Skin epidermis (tissue), 12 donors: ENCODE measurements around the gene PRR18.
"Not testable (repeated sequence)": the region's sequence is repeated elsewhere in the genome, so short reads cannot be mapped to it uniquely, and the experiment has no call there.

Experiments
- H3K27ac ChIP-seq, 21 experiments: fragments of 200-600 bp; sonication (generic) in 11 of 21; one replicate each; pipeline ENCODE4 v1.5.0; 2020; ENCODE audit warnings: mild to moderate bottlenecking in 3 of 21, inconsistent platforms in 2 of 21, moderate library complexity in 2 of 21
- H3K4me3 ChIP-seq, 7 experiments: fragments of 200-600 bp; sonication (generic) in 2 of 7; one replicate each; pipeline ENCODE4 v1.5.0; 2020; ENCODE audit warnings: inconsistent platforms in 2 of 7, mild to moderate bottlenecking in 2 of 7, moderate library complexity in 1 of 7

The PRR18 gene, protein sequence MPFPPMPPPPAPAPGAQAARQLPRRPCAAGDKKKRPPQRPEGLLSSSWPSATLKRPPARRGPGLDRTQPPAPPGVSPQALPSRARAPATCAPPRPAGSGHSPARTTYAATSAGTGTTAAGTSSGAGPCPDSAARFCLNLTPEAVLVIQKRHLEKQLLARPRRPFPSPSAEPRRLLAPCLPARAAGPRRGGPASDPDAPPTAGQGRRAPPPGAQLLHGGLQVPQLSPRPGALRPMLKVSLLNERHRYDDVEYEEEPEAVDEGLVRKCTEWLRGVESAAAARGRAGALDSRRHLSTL

DNA sequence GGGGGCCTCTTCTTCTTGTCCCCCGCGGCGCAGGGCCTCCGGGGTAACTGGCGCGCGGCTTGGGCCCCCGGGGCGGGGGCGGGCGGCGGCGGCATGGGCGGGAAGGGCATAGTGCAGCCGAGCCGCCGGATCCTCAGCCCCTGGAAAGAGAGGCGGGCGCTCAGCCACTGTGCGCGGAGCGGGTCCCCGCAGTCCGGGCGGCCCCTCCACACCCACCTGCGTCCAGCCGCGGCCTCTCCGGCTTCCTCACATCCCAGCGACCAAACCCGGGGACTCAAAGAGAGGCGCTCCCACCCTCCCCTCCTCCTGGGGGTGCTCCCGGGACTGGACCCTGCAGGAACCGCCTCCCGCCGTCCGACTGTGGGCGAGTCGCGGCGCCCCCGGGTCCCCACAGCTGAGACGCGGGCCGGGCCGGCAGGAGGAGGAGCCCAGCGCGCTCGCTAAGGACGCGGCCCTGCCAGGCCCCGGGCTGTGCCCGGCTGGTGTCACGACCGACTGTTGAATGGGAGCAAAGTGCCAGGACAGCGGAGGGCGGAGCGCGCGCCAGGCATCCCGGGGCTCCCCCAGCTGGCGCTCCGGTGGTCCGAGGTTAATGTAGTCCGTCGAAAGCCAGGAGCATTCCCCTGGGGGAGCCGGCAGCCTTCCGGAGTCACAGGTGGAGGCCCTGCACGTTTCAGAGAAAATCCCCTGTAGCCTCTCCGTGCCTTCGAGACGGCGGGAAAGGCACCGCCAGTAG lies at the start of gene PRR18:
Gene PRR18 (minus strand): TSS at position 360 of the 736 bp plus-strand sequence. CDS start 250 bp downstream, at position 110.
- Histone ChIP-seq H3K27ac (no peak within 1 kb of the TSS), H3K4me3 (peak within 1 kb of the TSS in 6 of 7 experiments; percentile 1 to 43 (median 26))

DNA sequence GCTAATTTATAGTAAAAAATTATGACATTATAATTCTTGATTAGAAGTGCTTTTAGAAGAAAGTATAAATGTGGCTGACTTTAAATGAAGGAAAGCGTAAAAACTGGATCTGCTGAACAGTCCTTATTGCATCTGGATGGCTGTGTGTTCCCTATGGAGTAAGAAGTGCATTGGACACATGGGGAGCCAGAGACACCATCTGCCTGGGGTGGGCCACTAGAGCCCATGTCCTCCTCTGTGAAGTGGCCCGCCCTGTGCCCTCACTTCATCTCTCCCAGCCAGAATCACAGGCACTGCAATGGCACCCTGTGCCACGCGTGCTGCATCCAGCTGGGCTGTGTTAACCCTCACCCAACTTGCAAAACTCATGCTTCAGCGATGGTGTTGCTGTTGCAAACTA lies 47.4 kb upstream of the PRR18 start:
- Histone ChIP-seq H3K27ac (no peak overlapping the region), H3K4me3 (no peak overlapping the region)

DNA sequence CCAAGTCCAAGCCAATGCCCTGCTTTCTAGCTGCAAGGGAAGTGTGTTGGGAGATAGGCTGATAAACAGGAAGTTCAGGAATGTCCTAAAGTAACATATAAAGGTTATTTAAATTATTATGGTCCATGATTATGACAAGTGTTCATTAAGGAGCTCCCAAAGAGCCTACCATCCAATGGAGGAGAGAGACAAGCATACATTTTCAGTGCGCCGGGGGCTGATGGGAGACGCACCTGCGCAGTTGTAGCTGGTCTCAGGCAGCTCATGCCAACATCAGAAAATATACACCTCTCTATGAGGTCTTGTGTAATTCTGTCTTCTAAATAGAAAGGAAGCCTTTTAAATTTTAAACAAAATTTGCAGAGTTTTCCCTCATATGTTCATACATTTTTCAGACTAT lies 46.8 kb upstream of the PRR18 start:
- Histone ChIP-seq H3K27ac (no peak overlapping the region), H3K4me3 (no peak overlapping the region)

DNA sequence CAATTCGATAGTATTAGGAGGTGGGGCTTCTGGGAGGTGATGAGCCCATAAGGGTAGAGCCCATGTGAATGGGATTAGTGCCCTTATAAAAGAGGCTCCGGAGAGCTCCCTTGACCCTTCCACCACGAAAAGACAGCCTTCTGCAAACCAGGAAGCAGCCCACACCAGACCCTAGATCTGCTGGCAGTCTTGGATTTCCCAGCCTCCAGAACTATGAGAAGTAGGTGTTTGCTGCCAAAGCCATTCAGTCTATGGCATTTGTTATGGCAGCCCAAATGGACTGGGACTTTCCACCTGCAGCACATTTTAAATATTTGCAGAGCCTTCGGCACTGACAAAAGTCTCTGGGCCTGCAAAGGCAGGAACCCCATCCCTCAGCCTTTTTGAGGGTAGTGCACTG lies 46.0 kb upstream of the PRR18 start:
- H3K27ac ChIP-seq = no peak overlapping the region
- H3K4me3 ChIP-seq = no peak overlapping the region

DNA sequence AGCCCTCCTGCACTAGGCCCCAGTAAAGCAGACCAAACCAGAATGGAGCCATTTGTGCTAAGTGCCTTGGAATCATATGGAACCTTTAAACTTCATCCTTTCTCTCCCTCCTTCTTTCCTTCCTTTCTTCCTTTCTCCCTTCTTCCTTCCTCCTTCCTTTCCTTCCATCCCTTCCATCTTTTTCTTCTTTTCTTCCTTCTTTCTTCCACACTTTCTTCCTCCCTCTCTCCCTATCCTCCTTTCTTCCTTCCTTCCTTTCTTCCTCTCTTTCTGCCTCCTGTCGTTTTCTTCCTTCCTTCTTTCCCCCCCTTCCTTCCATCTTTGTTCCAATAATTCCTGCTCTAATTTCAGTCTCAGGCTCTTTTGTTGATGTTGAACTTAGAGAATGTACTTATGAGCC lies 45.3 kb upstream of the PRR18 start:
- Histone ChIP-seq H3K27ac (no peak overlapping the region), H3K4me3 (no peak overlapping the region)

DNA sequence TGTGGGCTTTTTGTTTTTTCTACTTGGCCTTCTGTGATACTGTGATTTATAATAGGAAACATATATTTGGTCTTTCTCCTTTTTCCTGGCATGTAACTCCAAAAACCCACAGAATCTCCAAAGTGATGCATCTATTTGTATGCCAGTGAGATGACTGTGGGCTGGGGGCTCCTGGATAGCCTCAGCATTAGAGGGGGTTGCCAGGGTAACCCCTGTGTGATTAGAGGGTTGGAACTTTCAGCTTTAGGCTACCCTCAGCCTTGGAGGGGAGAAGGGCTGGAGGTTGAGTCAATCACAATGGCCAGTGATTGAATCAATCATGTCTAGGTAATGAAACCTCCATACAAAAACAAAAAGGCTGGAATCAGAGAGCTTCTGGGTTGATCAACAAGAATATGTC lies 44.7 kb upstream of the PRR18 start:
- no peak overlapping the region for H3K4me3 ChIP-seq
- no peak overlapping the region for H3K27ac ChIP-seq

DNA sequence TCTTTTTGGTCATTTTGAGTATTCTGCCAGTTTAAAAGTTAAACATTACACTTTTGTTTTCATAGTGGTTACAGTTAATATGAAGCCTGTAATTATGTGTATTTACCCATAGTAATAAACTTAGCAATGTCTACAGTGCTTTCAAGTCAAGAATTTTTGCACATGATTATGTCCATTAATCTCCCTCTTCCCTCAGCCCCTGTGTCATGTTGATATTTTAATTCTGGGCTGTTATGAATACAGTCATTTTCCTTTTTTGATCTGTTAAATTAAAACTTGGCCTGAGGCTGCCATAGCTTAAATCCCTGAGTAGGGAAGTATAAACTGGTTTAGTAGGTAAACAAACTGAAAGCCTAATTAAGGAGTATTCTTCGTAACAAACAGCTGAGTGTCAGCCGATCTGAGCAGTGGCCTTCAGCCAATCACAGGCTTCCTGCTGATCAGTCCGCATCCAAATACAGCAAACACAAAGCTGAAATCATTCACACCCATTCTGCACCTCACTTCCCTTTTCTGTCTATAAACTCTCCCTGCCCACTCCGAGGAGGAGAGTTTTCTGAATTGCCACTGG lies 43.6 kb upstream of the PRR18 start:
- Histone ChIP-seq H3K27ac (no peak overlapping the region), H3K4me3 (no peak overlapping the region)

DNA sequence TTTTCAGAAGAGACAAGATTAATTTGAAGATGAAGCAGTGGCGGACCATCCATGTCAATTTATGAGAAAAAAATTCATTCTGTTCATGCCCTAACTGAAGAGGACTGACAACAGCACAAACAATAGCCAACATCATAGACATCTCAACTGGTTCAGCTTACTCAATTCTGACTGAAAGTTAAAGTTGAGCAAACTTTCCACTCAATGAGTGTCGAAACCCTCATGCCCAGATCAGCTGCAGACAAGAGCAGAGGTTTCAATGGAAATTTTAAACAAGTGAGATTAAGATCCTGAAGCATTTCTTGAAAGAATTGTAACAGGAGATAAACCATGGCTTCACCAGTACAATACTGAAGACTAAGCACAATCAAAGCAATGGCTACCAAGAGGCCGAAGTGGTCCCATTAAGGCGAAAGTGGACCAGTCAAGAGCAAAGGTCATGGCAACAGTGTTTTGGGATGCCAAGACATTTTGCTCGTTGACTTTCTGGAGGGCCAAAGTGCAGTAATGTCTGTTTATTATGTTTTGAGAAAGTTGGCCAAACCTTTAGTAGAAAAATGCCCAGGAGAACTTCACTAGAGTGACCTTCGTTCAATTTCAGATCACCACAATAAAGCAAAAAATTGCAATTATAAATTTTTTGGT lies 40.2 kb upstream of the PRR18 start:
- H3K27ac ChIP-seq = no peak overlapping the region
- H3K4me3 ChIP-seq = no peak overlapping the region

DNA sequence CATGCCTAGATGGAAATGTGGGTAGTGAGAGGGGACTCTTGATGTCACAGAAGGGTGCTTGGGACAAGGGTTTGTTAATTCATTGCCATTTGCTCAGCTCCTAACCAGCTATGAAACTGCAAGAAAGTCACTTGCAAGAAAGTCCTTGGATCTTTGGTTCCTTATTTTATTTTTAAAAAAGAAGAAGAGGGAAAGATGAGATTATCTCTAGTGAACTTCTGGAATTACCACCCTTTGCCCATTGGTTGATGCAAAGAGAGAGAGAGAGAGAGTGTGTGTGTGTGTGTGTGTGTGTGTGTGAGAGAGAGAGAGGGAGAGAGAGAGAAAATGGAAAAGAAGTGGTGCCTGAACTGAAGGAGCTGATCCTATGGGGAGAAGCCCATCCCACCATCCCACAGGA lies 38.8 kb upstream of the PRR18 start:
- Histone ChIP-seq H3K27ac (no peak overlapping the region), H3K4me3 (no peak overlapping the region)

DNA sequence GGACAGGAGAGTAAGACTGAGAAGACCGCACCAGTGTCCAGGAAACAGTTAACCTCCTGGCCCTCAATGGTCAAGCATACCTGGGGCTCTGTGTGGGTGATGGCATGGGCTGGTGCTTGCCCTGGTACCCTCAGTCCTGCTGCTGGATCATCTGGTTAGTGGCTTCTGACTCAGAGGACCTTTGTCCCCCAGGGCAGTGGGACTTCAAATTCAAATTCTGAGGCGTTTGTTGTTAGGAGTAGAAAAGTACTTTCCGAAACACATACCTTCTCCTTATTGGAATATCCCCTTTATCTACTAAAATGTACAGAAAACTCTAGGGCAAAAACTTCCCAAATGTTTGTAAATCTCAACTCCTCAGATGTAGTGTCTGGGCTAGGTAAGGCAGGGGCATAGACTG lies 38.3 kb upstream of the PRR18 start:
- Histone ChIP-seq H3K27ac (no peak overlapping the region), H3K4me3 (no peak overlapping the region)

DNA sequence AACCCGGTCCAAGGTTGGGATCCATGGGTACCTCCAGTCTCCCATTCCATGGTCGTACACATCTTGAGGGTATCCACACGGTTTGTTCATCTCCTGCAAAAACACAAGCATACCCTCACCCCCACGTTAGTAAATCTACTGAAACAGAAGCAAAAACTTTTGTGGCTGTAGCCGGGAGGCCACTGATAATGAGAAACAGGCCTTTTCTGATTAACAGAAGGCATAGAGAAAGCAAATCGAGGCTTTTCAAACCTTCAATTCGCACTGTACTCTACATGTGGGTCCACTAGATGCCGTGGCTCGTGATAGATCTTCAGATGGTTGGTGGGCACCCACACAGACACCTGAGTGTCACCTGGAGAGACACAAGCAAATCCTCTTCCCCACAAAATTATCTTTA lies 37.5 kb upstream of the PRR18 start:
- H3K4me3 ChIP-seq, H3K27ac ChIP-seq: not testable (repeated sequence)

DNA sequence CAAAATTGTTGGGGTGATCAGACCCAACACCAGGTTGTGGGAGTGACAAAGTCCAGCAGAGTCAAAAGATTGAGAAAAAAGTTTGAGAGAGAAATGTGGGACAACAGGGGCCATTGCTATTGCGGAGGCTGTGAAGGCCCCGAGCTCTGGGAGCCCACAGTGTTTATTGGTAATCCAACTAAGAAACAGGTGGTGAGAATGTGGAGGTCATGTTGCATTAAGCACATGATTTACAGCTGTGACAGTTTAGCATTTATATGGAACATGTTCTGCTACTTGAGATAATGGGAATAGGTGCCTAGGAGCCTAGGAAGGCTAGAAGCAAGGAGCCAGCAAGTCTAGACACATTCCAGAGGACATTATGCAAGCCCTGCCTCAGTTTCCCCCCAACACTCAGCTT lies 36.7 kb upstream of the PRR18 start:
- H3K4me3 ChIP-seq, H3K27ac ChIP-seq: not testable (repeated sequence)

DNA sequence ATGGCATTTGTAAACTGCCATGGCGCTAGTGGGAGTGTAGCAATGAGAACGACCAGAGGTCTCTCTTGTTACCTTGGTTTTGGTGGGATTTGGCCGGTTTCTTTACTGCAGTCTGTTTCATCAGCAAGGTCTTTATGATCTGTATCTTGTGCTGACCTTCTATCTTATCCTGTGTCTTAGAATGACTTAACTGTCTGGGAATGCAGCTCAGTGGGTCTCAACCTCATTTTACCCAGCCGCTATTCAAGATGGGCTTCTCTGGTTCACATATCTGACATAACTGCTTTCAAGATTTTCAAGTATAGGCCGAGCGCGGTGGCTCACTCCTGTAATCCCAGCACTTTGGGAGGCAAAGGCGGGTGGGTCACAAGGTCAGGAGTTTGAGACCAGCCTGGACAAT lies 36.0 kb upstream of the PRR18 start:
- H3K27ac ChIP-seq = no peak overlapping the region

DNA sequence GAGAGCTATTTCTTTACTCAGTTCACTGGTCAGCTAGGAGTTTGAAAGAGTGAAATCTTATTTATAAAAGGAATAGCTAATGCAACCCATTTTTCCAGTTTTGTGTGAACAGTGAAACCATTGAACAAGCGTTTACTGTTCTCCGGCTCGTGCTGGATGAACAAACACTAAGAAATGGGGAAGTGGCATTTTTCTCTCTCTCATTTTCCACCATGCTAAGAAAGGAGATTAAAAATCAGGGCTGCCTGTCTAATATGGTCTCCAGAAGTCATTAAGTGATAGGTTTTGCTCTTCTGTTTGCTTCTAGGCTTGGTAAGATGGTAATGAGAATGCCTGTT lies 34.9 kb upstream of the PRR18 start:
- Histone ChIP-seq H3K4me3 (peak overlapping the region; percentile 69 to 99 (median 93)), H3K27ac (peak overlapping the region in 20 of 21 experiments; percentile 87 to 99 (median 97))

More for the DNA sequence above, 36.0 kb upstream of the PRR18 start:
- no peak overlapping the region for H3K4me3 ChIP-seq

DNA sequence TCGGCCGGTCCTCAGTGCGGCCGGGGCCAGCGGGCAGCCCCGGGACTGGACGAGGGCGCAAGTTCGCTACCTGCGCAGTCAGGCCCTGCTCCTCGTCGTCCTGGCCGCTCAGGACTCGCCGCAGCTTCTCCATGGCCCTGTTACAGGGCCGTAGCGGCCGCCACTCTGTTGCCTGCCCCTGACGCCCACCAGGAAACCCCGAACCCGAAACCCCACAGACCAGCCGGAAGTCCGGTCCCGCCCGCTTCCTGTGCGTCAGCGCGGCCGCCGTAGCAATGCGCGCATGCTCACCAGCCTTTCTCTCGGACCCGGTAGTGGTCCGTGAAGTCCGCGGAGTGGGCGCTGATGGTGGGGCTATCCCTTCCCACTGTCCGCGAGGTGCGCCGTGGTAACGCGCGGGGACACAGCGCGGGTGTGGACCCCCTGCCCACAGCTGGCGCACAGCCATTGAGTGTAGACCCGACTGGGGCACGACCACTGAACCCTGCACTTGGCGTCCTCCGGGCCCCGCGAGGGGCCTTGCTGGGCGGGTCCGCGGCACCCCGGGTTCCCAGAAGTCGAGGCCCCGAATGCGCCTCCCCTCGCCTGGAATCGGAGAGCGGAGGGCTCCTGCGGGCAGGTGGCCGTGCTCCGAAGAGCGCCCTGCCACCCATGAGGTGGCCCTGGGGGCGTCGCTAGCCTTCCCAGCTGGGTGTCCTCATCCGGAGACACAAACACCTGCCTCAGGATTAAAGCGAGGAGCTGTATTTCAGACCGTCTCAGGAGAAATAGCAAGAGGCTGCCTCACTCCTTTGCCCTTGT lies 34.4 kb upstream of the PRR18 start, which contains the start of gene SFT2D1:
Gene SFT2D1 (minus strand): TSS at position 197 of the 801 bp plus-strand sequence. CDS start 64 bp downstream, at position 133.
- Histone ChIP-seq H3K27ac (peak within 1 kb of the TSS; percentile 87 to 99 (median 97)), H3K4me3 (peak within 1 kb of the TSS; percentile 69 to 99 (median 93))

DNA sequence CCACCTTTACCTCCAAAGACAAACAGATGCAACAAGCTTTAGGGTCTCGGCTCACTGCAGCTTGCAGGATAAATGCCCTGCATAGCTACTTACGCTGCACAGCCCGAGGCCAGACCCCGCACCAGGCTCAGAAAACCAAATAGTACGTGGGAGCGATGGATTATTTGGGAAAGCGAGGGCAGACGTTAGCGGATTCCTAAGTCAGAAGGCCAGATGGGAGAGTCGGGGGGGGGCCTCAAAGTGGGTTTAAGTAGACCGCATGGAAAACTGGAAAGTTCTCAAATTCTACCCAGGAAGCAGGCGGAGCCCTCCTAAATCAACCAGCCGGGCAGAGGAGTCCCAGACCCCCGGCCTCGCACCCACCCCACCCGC lies 33.8 kb upstream of the PRR18 start:
- Histone ChIP-seq H3K4me3 (peak overlapping the region; percentile 69 to 99 (median 93)), H3K27ac (peak overlapping the region; percentile 87 to 99 (median 97))

DNA sequence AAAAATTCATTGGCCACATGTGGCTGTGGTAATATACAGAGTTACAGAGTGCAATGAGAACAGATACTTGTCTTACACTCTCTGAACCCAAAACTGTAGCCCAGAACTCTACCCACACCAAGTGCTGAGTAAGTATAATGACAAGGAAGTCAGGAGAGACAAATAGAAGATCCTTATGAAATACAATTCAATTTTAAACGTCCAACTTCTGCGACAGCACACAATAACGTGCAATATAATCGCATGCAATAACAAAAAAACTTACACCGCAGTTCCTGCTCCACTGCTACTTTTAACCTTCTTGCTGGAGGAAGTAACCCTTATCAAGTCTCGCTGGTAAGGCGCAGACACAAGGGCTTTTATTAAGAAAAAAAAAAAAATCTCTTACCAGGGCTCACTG lies 33.3 kb upstream of the PRR18 start:
- Histone ChIP-seq H3K4me3 (peak overlapping the region; percentile 69 to 99 (median 93)), H3K27ac (peak overlapping the region in 17 of 21 experiments; percentile 88 to 99 (median 97))

DNA sequence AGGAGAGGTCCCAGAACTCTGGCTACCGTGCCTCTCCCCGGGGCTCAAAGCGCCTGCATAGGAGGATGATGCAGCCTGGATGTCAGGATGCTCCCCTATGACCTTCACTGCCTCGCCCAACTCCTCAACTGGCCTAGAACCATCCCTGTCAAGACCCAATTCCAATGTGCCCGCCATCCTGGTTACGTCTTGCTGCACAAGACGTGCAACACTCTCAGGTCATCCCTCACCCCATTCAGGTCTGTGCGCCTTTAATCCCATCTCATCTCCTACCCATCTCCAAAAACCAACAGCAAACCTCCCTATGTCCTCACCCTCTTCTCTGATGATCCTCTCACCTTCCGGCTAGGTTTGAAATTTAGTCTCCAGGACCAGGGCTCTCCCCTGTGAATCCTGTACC lies 30.7 kb upstream of the PRR18 start:
- H3K27ac ChIP-seq = no peak overlapping the region

DNA sequence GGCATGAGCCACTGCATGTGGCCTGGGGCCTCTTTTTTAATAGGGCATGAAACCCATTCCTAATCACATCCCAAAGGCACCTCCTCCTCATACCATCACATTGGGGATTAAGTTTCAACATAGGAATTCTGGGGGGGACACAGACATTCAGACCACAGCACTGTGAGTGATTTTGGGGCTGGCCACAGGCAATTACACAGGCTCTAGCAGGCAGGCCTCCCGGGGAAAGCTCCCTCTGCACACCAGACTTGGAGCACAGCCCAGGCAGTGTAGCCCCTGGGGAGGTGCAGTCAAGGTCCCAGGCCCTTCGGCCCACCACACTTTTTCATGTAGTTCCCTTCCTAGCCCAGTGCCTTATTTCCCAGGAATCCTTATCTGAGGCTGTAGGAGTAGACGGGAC lies 28.7 kb upstream of the PRR18 start:
- Histone ChIP-seq H3K27ac (no peak overlapping the region), H3K4me3 (no peak overlapping the region)

More for the DNA sequence above, 30.7 kb upstream of the PRR18 start:
- H3K4me3 ChIP-seq = no peak overlapping the region
